Mesendoderm (in vitro differentiated cells): ENCODE results near the gene SSBP3.
"Not testable (repeated sequence)": the region's sequence is repeated elsewhere in the genome, so short reads cannot be mapped to it uniquely, and the experiment has no call there.

Source experiments
- DNase-seq: peaks from one replicate; pipeline ENCODE4 v3.0.0; 2013
- H2AK5ac ChIP-seq: 2 replicates; pipeline ENCODE4 v1.6.1; 2013; ENCODE audit warnings: low read length, inconsistent platforms
- H2BK120ac ChIP-seq: 2 replicates; pipeline ENCODE4 v1.6.1; 2013; ENCODE audit warnings: low read depth, mild to moderate bottlenecking, low read length, moderate library complexity, mixed read lengths
- H2BK15ac ChIP-seq: replicated peaks from 2 replicates; pipeline ENCODE4 v1.6.1; 2013; ENCODE audit warnings: low read depth, mild to moderate bottlenecking, moderate library complexity
- H2BK5ac ChIP-seq: 2 replicates; pipeline ENCODE4 v1.6.1; 2013; ENCODE audit warnings: low read length, inconsistent platforms
- H3K18ac ChIP-seq: 2 replicates; pipeline ENCODE4 v1.6.1; 2013; ENCODE audit warnings: mild to moderate bottlenecking, low read length, mixed read lengths
- H3K23ac ChIP-seq: one replicate; pipeline ENCODE4 v1.6.1; 2013; ENCODE audit warnings: low read length
- H3K27ac ChIP-seq: 2 replicates; pipeline ENCODE4 v1.5.1; 2013; ENCODE audit warnings: low read depth, mild to moderate bottlenecking, inconsistent platforms, low read length, moderate library complexity
- H3K27me3 ChIP-seq: 2 replicates; pipeline ENCODE4 v1.6.1; 2013; ENCODE audit warnings: low read length, control low read depth, mild to moderate bottlenecking, inconsistent platforms; ENCODE audit not compliant: insufficient read depth, poor library complexity
- H3K36me3 ChIP-seq: 2 replicates; pipeline ENCODE4 v1.6.1; 2013; ENCODE audit warnings: low read length, inconsistent platforms; ENCODE audit not compliant: control insufficient read depth, insufficient read depth
- H3K4ac ChIP-seq: one replicate; pipeline ENCODE4 v1.6.1; 2013; ENCODE audit warnings: low read depth, mild to moderate bottlenecking, low read length, moderate library complexity
- H3K4me1 ChIP-seq: 2 replicates; pipeline ENCODE4 v1.6.1; 2013; ENCODE audit warnings: low read depth, low read length, inconsistent platforms; ENCODE audit not compliant: control insufficient read depth
- H3K4me2 ChIP-seq: 2 replicates; pipeline ENCODE4 v1.6.1; 2013; ENCODE audit warnings: low read length
- H3K4me3 ChIP-seq: 2 replicates; pipeline ENCODE4 v1.5.1; 2013; ENCODE audit warnings: mild to moderate bottlenecking, low read length
- H3K56ac ChIP-seq: one replicate; pipeline ENCODE4 v1.6.1; 2013; ENCODE audit warnings: low read length
- H3K79me1 ChIP-seq: 2 replicates; pipeline ENCODE4 v1.6.1; 2013; ENCODE audit warnings: low read length, inconsistent platforms
- H3K79me2 ChIP-seq: 2 replicates; pipeline ENCODE4 v1.6.1; 2013; ENCODE audit warnings: mild to moderate bottlenecking, low read length; ENCODE audit not compliant: control insufficient read depth, insufficient read depth
- H3K9ac ChIP-seq: 2 replicates; pipeline ENCODE4 v1.6.1; 2013; ENCODE audit warnings: low read length, inconsistent platforms
- H4K5ac ChIP-seq: one replicate; pipeline ENCODE4 v1.6.1; 2013; ENCODE audit warnings: low read length
- H4K8ac ChIP-seq: one replicate; pipeline ENCODE4 v1.6.1; 2013; ENCODE audit warnings: low read depth, mild to moderate bottlenecking, control low read depth, low read length, moderate library complexity
- WGBS: extraction: QIAGEN DNeasy Blood & Tissue Kit; methylation state at CpG from one replicate; pipeline ENCODE4 v1.1.7; 2013; ENCODE audit warnings: low lambda C conversion rate, missing lambda C conversion rate; ENCODE audit not compliant: insufficient coverage; ENCODE audit errors: extremely low coverage; 5-methylcytosine and 5-hydroxymethylcytosine counted together

The SSBP3 gene

GRCh38 chr1:54218883-54219687 lies 187.1 kb downstream of the SSBP3 start:
- DNase-seq: no peak
- Histone ChIP-seq H3K23ac (no peak overlapping the region), H2BK15ac (no peak overlapping the region), H3K56ac (no peak overlapping the region), H4K5ac (no peak overlapping the region), H4K8ac (no peak overlapping the region), H3K4me1 (no peaks in the 10 kb centered on the region), H3K18ac (no peak overlapping the region), H3K4me2 (no peak overlapping the region), H3K4ac (no peak overlapping the region), H3K4me3 (no peak overlapping the region), H3K36me3 (peaks cover 19% of the 10 kb centered on the region), H2AK5ac (no peak overlapping the region), H2BK5ac (no peak overlapping the region), H3K27me3 (no peaks in the 10 kb centered on the region), H2BK120ac (no peak overlapping the region), H3K79me2 (no peaks in the 10 kb centered on the region), H3K9ac (no peak overlapping the region), H3K79me1 (no peaks in the 10 kb centered on the region), H3K27ac (no peak overlapping the region)
- WGBS: no CpG with 5 or more reads among the region's 11 CpGs

DNA sequence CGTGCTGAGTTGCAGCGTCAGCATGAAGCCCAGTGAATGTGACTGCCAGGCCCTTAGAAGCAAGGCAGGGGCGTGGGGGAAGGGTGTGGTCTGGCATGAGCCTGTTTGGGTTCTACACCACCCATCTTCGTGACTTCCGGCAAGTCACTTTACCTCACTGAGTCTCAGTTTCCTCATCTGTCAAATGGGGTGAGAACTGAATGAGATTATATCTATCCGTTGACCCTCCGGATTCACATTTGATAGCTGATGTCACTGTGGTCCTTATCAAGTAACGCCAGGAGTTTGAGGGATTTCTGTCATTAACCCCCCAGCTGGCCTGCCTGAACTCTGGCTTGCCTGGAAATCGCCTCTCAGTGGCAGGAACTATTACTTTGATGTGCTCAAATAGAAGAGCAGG lies 190.7 kb downstream of the SSBP3 start:
- no peak overlapping the region for H3K9ac ChIP-seq
- no CpG with 5 or more reads among the region's 9 CpGs for WGBS
- H3K36me3 ChIP-seq: peaks cover 30% of the 10 kb centered on the region

DNA sequence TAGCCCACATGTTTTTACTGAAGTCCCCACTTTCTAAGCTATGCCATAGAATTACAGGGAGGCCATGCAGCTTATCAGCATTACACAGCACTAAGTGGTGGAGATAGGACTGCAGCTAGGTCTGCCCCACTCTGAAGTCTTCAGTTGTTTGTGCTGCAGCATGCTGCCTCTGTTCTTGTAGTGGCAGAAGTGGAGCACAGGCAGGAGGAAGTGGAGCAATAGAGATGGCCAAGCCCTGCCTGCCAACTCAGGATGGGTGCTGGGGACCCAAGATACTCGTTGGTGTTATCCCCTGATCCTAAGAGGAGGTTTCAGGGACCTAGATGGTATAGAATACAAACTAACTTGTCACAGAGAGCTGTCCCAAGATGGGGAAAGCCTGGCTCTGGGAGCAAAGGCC lies 193.3 kb downstream of the SSBP3 start:
- H3K79me2 ChIP-seq: no peaks in the 10 kb centered on the region
- no CpG with 5 or more reads among the region's 1 CpG for WGBS
- no peak overlapping the region for H3K18ac ChIP-seq
- no peak overlapping the region for H3K9ac ChIP-seq
- H3K4me3 ChIP-seq: no peak overlapping the region
- no peak overlapping the region for H2BK15ac ChIP-seq
- peaks cover 34% of the 10 kb centered on the region for H3K36me3 ChIP-seq
- H3K56ac ChIP-seq: no peak overlapping the region
- no peak overlapping the region for H2BK120ac ChIP-seq
- H3K23ac ChIP-seq: no peak overlapping the region
- H3K4me2 ChIP-seq: no peak overlapping the region
- no peak overlapping the region for H4K8ac ChIP-seq
- no peaks in the 10 kb centered on the region for H3K79me1 ChIP-seq
- no peak overlapping the region for H3K27ac ChIP-seq
- no peak overlapping the region for H2BK5ac ChIP-seq
- H2AK5ac ChIP-seq: no peak overlapping the region
- no peaks in the 10 kb centered on the region for H3K27me3 ChIP-seq
- no peak overlapping the region for H4K5ac ChIP-seq
- no peak for DNase-seq
- H3K4me1 ChIP-seq: no peaks in the 10 kb centered on the region
- H3K4ac ChIP-seq: no peak overlapping the region

More for the DNA sequence above, 190.7 kb downstream of the SSBP3 start:
- no peak overlapping the region for H3K4me3 ChIP-seq
- H3K4ac ChIP-seq: no peak overlapping the region
- no peaks in the 10 kb centered on the region for H3K4me1 ChIP-seq
- H3K18ac ChIP-seq: no peak overlapping the region
- no peak overlapping the region for H3K4me2 ChIP-seq
- H2BK5ac ChIP-seq: no peak overlapping the region
- no peak overlapping the region for H4K5ac ChIP-seq
- no peak overlapping the region for H3K27ac ChIP-seq
- no peak overlapping the region for H3K23ac ChIP-seq
- no peak overlapping the region for H2BK15ac ChIP-seq
- no peak overlapping the region for H4K8ac ChIP-seq
- no peak for DNase-seq
- no peak overlapping the region for H2BK120ac ChIP-seq
- H3K79me2 ChIP-seq: no peaks in the 10 kb centered on the region
- H2AK5ac ChIP-seq: no peak overlapping the region
- no peaks in the 10 kb centered on the region for H3K79me1 ChIP-seq
- no peak overlapping the region for H3K56ac ChIP-seq
- no peaks in the 10 kb centered on the region for H3K27me3 ChIP-seq

DNA sequence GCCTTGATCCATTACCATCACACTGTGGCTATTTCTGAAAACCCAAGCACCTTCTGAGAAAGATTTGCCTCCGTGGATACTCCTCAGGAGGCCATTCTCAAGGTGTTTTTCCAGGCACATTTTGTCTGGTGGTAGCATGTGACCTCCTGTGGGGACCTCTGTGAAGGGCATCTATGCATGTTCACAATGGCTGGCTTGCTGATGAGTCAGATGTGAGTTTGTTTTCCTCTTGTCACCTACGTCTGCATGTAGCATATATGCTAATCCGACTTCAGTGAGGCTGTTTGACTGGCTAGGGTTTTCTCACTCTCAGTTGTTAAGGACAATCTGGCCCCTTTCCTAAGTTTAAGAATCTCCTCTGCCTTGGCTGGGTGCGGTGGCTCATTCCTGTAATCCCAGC lies 198.3 kb downstream of the SSBP3 start:
- H3K56ac ChIP-seq, H3K27ac ChIP-seq, H3K27me3 ChIP-seq, H3K18ac ChIP-seq, H2AK5ac ChIP-seq, H3K4me2 ChIP-seq, H3K4me1 ChIP-seq, H3K4me3 ChIP-seq, H2BK5ac ChIP-seq, H4K5ac ChIP-seq, H3K23ac ChIP-seq, H4K8ac ChIP-seq, H2BK120ac ChIP-seq, H2BK15ac ChIP-seq, H3K9ac ChIP-seq, H3K79me1 ChIP-seq, H3K79me2 ChIP-seq, H3K4ac ChIP-seq: not testable (repeated sequence)
- H3K36me3 ChIP-seq: peaks cover 22% of the 10 kb centered on the region
- DNase-seq: peak; percentile 54
- no CpG with 5 or more reads among the region's 4 CpGs for WGBS

GRCh38 chr1:54207287-54207686 lies 198.9 kb downstream of the SSBP3 start:
- no CpG with 5 or more reads among the region's 1 CpG for WGBS

DNA sequence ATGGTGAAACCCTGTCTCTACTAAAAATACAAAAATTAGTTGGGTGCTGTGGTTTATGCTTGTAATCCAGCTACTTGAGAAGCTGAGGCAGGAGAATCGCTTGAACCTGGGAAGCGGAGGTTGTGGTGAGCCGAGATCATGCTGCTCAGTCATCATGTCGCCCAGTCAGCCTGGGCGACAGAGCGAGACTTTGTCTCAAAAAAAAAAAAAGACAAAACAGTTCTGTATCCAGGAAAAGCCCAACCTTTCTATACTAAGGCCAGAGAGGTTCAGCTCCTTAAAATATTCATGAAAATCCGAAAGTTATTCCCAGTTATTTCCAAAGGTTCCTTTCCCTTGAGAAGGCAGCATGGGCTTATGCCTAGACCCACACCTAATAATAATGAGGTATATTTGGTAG lies 202.0 kb downstream of the SSBP3 start:
- Histone ChIP-seq H3K4me3 (no peak overlapping the region), H2AK5ac (no peak overlapping the region), H3K9ac (no peak overlapping the region), H2BK120ac (no peak overlapping the region), H3K27me3 (no peaks in the 10 kb centered on the region), H3K4me1 (peaks cover 8% of the 10 kb centered on the region), H2BK15ac (no peak overlapping the region), H3K23ac (no peak overlapping the region), H3K36me3 (peaks cover 10% of the 10 kb centered on the region), H3K18ac (no peak overlapping the region), H4K5ac (no peak overlapping the region), H3K79me1 (peaks cover 21% of the 10 kb centered on the region), H3K79me2 (peaks cover 25% of the 10 kb centered on the region), H3K27ac (no peak overlapping the region), H3K4ac (no peak overlapping the region), H4K8ac (no peak overlapping the region), H3K4me2 (no peak overlapping the region), H2BK5ac (no peak overlapping the region), H3K56ac (no peak overlapping the region)
- DNase-seq: no peak
- WGBS: no CpG with 5 or more reads among the region's 7 CpGs

More at GRCh38 chr1:54207287-54207686, 198.9 kb downstream of the SSBP3 start:
- Histone ChIP-seq H3K4me3 (no peak overlapping the region), H2AK5ac (no peak overlapping the region), H3K23ac (no peak overlapping the region), H2BK120ac (no peak overlapping the region), H4K8ac (no peak overlapping the region), H3K27ac (no peak overlapping the region), H3K27me3 (no peaks in the 10 kb centered on the region), H3K79me1 (peaks cover 5% of the 10 kb centered on the region), H3K9ac (no peak overlapping the region), H4K5ac (no peak overlapping the region), H3K79me2 (peaks cover 5% of the 10 kb centered on the region), H2BK15ac (no peak overlapping the region), H3K18ac (no peak overlapping the region), H3K4me1 (no peaks in the 10 kb centered on the region), H3K56ac (no peak overlapping the region), H2BK5ac (no peak overlapping the region), H3K36me3 (peaks cover 16% of the 10 kb centered on the region), H3K4me2 (no peak overlapping the region), H3K4ac (no peak overlapping the region)
- DNase-seq: no peak
